22Rv1 (cell line): ENCODE data around the gene PSG11.
A peak's percentile ranks its signal among the peaks of the same experiment; 100 is the strongest.
"Not testable (repeated sequence)": the region's sequence is repeated elsewhere in the genome, so short reads cannot be mapped to it uniquely, and the experiment has no call there.

Source experiments
- H3K27ac ChIP-seq: fragments of 450-650 bp; 2 replicates; pipeline ENCODE4 v1.5.1; 2017
- ZFX ChIP-seq: fragments of 450-650 bp; IDR thresholded peaks from 2 replicates; pipeline ENCODE4 v1.6.1; 2017; ENCODE audit warnings: antibody characterized with exemption, borderline replicate concordance
- TF ChIP-seq, protein P1 (sequence below): fragments of 450-650 bp; IDR thresholded peaks from 2 replicates; pipeline ENCODE4 v1.5.1; 2017; ENCODE audit warnings: mild to moderate bottlenecking

The PSG11 gene

DNA sequence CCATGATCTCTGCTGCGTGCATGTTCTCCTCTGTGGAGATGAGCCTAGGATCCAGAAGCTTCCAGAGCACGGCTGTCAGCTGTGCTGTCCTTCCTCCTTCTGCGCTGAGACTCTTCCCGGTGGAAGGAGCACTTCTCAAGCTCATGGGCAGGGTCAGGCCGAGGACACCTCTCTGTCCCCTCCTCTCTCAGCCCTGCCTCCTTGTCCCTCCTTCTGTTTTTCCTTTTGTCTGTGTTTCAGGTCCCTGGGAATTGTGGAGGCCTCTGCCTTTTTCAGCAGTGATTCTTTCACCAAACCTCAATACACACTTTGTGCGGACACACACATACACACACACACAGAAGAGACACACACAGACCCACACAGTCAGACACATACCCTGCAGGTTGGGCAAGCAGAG lies at the start of gene PSG11:
PSG11 (minus strand) TSS at position 101 of the 400 bp plus-strand sequence; CDS start at position 4, 97 bp downstream.
- H3K27ac ChIP-seq, result not testable (repeated sequence)

DNA sequence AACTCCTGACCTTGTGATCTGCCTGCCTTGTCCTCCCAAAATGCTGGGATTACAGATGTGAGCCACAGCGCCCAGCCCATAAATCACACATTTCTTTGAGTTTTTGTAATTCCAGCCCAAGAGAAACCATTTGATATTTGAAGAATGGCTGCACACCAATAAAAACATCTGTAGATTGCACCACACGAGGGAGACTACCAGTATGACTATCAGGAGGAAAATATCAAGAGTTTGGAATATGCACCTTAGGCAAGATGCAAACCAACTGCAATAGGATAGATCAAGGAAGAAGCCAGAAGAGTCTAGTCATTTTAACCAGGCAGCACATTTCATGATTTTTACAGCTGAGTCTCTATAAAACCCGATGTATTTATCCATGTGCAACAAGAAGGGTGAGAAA lies 36.1 kb upstream of the PSG11 start:
- H3K27ac ChIP-seq, result not testable (repeated sequence)

DNA sequence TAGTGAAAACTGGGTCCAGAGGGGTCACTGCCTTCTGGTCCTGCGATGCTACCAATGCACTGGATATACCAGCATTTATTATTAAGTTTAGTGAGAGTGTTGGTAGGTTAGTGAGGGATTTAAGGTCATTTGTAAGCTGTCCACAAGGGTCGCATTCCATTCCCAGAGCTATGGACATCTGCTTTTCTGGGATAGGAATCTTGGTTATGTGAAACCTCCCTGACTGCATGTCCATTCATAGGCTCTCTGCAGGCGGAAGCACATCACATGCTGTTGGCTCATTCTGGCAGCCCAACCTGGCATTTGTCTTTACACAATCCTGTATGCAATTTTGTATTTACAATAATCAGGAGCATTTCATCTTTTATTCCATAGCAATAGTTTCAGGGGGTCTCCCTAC lies 35.1 kb upstream of the PSG11 start:
- not testable (repeated sequence) for H3K27ac ChIP-seq

DNA sequence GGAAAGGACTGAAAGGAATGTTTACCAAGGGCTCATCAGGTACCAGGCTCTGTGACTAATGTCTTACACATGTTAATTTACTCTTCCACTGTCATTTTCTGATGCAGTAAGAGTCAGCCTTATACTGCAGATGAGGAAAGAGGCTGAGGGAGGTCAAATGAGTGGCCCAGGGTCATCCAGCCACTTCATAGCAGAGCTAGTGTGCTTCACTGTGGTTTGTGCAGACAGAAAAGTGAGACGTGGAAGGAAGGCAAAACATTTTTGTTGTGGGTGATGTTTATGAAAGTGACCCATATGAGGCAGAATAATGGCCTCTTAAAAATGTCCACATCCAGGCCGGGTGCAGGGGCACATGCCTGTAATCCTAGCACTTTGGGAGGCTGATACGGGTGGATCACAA lies 34.0 kb upstream of the PSG11 start:
- not testable (repeated sequence) for H3K27ac ChIP-seq

DNA sequence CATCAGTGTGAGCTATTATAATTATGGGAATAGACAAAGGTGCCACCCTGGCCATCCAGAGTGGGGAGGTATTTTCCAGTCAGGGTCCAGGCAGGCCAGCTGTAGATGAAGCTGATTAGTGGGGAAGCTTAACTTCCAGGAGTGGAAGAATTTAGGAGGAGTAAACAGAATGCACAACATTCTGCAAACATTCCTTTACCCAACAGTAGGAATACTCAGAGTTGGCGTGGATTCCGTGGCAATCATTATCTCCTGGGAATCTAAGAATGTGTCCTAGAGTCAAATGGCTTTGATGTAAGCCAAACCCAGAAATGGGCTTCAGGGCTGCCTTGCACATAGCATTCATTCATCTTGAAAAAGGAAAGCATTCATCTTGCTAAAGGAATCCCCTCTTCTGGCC lies 33.2 kb upstream of the PSG11 start:
- not testable (repeated sequence) for H3K27ac ChIP-seq

DNA sequence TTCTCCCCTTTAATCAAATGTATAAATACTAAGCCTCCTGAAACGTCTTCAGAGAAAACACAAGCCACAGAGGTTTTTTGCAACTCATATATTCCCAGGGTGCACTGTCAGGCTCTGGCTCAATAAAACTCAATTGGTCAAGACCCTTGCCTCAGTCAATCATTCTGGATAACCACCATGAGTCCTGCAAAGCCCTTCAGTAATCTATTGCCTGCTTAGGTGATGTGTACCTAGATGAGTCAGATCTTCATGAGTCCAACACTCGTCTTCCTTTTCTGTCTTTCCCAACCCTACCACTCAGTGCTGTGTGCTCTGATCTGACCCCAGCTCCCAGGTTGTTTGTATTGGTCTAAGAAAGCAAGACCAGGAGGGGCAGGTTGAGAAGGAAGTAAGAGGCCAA lies 32.2 kb upstream of the PSG11 start:
- not testable (repeated sequence) for H3K27ac ChIP-seq

DNA sequence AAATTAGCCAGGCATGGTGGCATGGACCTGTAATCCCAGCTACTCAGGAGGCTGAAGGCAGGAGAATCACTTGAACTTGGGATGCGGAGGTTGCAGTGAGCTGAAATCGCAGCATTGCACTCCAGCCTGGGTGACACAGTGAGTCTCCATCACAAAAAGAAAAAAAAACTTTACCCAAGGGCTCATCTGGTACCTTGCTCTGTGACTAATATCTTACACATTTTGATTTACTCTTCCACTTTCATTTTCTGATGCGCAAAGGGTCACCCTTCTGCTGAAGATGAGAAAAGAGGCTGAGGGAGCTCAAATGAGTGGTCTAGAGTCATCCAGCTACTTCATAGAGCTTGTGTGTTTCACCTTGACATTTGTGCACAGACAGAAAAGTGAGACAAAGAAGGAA lies 21.7 kb upstream of the PSG11 start:
- not testable (repeated sequence) for H3K27ac ChIP-seq

DNA sequence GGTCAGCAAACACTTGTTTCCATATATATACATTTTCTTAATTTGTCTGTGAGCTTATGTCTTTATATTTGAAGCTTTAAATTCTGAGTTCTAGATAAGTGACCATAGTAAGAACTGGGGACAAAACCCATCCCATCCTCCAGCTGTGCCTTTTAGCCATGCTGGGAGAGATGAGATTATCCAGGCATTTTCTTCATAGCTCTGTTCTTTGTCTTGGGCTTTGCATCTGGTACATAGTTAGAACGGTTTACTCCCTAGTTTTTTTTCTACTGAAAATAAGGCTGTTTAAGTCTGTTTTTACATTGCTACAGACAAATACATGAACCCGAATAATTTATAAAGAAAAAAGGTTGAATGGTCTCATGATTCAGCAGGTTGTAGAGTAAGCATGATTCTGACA lies 20.3 kb upstream of the PSG11 start:
- not testable (repeated sequence) for H3K27ac ChIP-seq

DNA sequence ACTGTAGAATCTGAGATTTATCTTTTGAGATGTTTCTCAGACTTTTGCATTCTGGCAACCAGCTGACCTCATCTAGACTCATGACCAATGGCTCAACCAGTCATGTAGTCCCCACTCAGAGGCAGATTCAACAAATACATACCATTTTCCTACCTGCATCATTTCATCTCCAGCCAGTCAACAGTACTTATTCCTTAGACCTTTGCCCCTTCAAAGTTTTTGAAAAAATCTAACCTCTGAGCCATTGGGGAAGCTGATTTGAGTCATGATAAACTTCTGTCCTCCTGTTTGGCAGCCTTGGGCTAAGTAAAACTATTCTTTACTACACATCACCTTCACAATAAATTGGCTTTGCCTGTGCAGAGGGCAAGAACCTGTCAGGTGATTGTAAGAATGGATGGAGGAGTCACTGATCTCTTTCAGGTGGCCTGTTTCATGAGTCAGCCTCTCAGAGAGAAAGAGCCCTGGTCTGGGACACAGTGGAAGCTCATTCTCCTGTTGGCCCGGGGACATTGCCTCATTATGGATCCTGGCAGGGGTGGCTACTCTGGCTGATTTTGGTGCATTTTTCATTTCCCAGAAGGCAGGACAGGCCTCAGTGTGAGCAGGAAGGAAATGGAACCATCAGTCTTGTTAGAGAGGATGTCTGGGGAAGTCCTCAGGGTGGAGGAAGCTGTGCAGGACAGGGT lies 17.4 kb upstream of the PSG11 start:
- not testable (repeated sequence) for H3K27ac ChIP-seq

DNA sequence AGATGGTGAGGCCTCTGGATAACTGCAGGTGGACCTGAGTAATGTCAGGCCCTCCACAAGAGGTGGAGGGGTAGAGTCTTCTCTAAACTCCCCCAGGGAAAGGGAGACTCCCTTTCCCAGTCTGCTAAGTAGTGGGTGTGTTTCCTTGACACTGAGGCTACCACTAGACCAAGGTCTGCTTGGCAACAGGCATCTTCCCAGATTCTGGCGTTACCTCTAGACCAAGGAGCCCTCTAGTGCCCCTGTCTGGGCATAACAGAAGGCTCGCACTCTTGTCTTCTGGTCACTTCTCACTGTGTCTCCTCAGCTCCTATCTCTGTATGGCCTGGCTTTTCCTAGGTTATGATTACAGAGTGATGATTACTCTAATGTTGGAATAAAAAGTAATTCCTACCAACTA lies 5.4 kb upstream of the PSG11 start:
- not testable (repeated sequence) for H3K27ac ChIP-seq

DNA sequence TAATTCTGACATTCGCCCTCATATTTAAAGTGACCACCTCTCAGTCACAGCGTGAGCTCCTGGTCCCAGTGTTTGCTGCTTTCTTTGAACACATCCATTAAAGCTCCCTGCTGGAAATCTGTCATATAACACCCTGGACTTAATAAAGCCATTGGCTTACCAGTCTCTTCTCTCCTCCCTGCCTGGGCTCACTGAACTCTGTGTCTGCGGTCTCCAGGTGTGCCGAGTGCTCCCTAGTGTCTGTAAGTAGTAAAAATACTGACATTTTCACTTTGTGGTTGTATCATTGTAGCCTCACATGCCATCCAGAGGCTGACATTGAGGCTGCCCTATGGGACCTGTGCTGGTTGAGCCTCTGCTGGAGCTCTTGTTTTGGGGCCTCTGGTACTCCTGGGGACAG lies 2.6 kb upstream of the PSG11 start:
- H3K27ac ChIP-seq, result no peak overlapping the region
- no peak for TF ChIP-seq ZFX
- TF ChIP-seq, protein P1, sequence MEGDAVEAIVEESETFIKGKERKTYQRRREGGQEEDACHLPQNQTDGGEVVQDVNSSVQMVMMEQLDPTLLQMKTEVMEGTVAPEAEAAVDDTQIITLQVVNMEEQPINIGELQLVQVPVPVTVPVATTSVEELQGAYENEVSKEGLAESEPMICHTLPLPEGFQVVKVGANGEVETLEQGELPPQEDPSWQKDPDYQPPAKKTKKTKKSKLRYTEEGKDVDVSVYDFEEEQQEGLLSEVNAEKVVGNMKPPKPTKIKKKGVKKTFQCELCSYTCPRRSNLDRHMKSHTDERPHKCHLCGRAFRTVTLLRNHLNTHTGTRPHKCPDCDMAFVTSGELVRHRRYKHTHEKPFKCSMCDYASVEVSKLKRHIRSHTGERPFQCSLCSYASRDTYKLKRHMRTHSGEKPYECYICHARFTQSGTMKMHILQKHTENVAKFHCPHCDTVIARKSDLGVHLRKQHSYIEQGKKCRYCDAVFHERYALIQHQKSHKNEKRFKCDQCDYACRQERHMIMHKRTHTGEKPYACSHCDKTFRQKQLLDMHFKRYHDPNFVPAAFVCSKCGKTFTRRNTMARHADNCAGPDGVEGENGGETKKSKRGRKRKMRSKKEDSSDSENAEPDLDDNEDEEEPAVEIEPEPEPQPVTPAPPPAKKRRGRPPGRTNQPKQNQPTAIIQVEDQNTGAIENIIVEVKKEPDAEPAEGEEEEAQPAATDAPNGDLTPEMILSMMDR, result no peak

DNA sequence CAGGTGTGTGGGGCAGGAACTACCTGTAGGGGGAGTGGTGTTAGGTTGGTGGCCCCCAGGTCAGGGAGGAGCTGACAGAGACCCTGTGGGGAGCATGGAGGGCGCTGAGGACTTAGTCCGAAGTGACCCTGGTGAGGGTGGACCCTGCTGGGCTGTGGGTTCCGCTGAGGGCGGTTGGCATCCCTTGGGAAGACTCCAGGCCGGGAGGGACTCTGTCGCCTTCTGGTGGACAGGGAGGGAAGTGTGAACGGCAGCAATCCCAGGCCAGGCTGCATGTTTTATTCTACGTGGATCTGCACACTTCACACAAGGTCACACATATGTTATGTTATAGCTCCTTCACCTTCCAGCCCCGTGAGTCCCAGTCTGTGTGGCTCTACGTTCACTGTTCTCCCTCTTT lies 1.7 kb upstream of the PSG11 start:
- not testable (repeated sequence) for H3K27ac ChIP-seq
- TF ChIP-seq, protein P1, result peak; percentile 34

DNA sequence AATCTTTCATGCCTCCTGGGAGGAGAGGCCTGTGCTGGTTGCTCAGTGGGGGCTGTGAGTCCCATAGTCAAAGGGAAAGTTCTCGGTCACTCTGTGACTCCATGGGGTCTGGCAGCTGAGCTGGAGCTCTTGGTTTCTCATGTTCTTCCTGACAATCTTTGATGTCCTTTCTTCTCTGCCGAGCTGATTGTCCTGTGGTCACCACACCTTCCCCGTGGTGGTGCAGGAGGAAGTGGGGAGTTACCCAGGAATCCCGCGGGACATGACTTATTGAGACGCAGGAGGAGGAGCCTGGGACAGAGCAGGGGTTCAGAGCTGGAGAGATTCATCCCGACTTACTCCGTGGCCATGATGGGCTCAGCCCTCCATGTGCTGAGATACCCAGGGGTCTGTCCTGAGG lies 792 bp upstream of the PSG11 start:
- H3K27ac ChIP-seq, result not testable (repeated sequence)

DNA sequence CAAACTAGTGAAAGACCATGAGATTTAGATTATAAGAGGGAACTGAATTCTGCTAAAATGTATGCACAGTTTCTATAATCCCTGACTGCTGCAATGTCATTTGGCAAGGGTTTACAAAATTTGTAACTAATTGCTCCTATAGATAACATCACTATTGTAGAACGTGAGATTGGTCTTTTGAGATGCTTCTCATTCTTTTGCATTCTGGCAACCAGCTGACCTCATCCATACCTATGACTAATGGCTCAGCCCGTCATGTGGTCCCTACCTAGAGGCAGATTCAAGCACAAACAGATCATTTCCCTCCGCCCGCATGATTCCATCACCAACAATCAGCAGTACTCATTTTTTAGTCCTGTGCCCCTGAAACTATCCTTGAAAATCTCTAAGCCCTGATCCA lies 4.2 kb downstream of the PSG11 start:
- H3K27ac ChIP-seq, result not testable (repeated sequence)

DNA sequence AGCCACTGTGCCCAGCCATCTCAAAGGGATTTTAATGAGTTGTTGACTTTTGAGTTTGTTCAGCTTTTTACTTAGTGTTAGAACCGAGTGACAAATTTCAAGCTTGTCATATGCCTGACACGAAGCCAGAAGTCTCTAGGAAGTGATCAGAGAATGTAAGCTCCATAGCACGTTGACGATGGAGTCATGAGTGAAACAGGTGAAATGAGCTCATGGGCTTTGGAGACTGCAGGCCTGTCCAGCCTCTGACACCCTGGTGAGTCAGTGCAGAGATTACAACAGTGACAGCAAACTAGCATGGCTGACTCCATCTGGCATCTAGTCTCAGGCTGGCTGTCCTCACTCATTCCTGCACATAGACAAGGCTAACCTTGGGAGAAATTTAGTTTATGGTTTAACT lies 4.6 kb downstream of the PSG11 start:
- H3K27ac ChIP-seq, result not testable (repeated sequence)
